COLO668 (cell line): ENCODE measurements around the gene CALN1.
"Not testable (repeated sequence)": the region's sequence is repeated elsewhere in the genome, so short reads cannot be mapped to it uniquely, and the experiment has no call there.

Source experiments
- DNase-seq: peaks from one replicate; lab custom pipeline; 2025; ENCODE audit not compliant: unreplicated experiment; lab: John Stamatoyannopoulos, UW

The CALN1 gene

GRCh38 chr7:72268796-72269195 lies 143.3 kb downstream of the CALN1 start:
- no peak for DNase-seq

GRCh38 chr7:72268090-72268489 lies 144.0 kb downstream of the CALN1 start:
- no peak for DNase-seq

DNA sequence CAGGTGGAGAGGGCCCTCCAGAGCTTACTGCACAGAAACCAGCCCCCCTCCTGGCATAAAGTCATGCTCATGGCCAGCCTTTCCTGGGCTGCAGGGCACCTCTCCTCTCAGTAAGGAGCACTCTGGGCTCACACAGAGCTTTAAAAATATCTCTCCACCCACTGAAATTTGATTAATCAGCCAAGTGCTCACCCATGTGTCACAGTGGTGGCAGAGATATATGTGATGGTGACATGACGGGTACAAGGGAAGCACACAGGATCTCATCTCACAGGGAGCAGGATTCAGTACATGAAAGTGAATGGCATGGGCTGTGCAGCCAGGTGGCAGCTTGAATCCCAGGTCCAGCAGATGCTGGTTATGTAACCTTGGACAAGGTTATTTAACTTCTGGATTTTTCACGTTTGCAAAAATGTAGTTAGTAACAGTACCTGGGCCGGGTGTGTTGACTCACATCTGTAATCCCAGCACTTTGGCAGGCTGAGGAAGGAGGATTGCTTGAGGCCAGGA lies 144.8 kb downstream of the CALN1 start:
- DNase-seq = no peak

DNA sequence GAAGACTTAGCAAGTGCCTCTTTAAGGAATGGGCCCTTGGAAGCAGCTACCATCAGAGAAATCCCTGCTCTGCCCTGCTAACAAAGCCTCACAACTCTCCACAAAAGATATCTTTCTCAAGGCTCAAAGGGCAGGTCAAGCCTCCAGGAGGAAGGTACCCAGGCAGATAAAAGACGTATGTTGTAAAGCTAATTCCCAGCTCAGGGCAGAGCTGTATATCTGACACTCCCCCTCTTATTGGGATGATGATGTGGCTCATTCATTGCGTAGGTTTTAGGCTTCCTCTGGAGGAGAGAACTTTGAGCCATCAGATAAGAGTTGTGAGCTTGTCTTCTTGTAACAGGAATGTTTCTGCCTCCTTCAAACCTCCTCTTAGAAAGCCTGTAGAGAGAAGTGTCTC lies 145.4 kb downstream of the CALN1 start:
- DNase-seq = no peak

DNA sequence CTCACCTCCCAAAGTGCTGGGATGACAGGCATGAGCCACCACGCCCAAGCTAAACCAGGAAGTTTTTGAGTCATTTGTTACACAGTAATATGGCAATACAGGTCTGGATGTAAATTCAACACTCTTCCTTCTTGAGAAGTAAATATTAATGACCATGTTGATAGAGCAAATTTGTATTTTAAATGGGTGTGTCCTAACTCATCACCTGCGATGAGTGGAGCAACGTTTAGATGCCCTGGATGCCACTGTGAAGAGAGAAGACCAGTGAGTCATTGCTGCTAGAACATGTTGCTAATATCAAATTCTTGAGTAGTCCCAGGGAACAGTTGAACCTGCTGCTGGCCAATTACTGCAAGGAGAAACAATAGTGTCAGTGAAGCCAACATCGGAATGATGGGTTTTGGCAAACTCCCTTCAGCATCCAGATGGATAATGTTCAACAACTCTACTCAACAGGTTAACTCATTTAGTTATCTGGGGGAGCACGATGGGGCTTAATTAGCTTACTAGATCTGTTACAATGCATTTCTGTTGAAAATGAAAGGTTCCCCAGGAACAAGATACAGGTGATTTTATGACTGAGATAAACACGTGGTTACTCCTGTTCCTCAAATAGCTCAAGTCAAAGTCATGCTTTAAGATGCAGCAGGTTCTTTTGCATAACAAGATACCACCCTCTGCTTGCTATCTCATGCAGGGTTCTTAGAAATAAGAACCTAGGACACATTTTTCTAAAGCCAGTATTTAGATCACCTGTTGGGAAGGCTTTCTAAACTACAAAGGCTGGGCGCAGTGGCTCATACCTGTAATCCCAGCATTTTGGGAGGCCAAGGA lies 146.8 kb downstream of the CALN1 start:
- no peak for DNase-seq

GRCh38 chr7:72260406-72260805 lies 151.7 kb downstream of the CALN1 start:
- no peak for DNase-seq

DNA sequence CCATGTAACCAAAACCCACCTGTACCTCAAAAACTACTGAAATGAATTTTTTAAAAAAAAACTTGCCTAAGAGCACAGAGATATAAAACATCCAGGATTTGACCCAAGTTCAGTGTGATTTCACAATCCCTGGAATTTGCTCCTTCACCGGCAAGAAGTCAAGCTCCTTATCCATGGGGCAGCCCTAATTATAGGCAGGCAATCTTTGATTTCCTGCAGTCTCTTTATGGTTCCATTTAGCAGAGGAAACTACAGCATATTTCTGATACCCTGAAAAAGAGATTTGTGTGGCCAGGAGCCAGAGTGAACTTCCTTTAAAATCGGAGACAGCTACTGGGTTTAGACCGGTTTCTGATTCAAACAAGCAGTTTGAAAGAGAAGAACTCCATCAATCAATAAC lies 154.1 kb downstream of the CALN1 start:
- DNase-seq = no peak

GRCh38 chr7:72254455-72254854 lies 157.7 kb downstream of the CALN1 start:
- DNase-seq = no peak

GRCh38 chr7:72249106-72249505 lies 163.0 kb downstream of the CALN1 start:
- DNase-seq = no peak

GRCh38 chr7:72244826-72245398 lies 167.2 kb downstream of the CALN1 start:
- DNase-seq = no peak

DNA sequence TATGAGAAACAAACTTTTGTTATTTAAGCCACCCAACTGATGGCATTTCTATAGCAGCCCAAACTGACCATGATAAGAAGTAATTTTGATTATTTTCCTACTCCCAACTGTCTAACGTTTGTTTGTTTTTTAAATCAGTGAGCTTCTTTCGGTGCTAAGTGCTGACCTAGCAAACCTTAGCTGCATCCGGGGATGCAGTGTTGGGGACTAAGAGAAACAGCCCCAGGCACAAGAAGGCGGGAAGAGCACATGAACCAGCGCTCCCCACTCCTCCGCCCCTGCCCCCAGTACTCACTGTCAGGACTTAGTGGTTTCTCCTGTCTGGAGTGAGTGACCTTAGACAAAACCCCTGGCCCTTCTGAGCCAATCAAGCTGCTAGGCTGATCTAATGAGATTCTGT lies 168.8 kb downstream of the CALN1 start:
- no peak for DNase-seq

- no peak for DNase-seq
These were observed 176.8 kb downstream of the CALN1 start for GRCh38 chr7:72235351-72235750.

GRCh38 chr7:72234086-72234485 lies 178.1 kb downstream of the CALN1 start:
- DNase-seq = no peak

GRCh38 chr7:72230281-72230680 lies 181.9 kb downstream of the CALN1 start:
- DNase-seq = no peak

DNA sequence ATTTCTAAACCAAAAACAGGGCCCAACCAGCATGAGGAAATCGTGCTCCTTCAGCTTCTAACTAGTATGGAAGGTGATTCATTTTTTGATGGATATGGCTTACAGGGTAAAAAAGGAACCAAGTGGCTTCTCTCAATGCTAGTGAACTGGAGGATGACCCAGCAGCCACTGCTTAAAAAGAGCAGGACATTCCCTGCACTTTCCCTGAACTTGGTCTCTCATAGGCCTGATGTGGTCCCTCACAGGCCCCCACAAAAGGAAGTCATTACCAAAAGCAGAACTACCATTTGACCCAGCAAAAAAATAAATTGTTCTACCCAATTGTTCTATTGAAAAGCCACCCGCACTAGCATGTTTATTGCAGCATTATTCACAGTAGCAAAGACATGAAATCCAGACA lies 188.8 kb downstream of the CALN1 start:
- no peak for DNase-seq

GRCh38 chr7:72222136-72222535 lies 190.0 kb downstream of the CALN1 start:
- DNase-seq = no peak

DNA sequence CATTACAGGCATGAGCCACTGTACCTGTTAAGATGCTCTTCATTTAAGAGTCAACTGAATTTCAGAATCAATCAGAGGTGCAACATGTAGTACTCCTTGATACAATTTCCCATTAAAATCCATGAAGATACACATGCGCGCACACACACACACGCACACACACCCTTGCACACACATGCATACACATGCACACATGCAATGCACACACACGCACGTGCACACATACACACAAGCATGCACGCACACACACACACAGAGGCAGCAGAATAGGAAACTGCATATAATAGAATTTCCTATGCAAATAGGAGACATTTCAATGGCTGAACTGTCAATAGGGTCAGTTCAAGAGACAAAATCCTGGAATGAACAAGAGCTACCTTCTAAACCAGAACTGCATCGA lies 192.6 kb downstream of the CALN1 start:
- no peak for DNase-seq

GRCh38 chr7:72217151-72217550 lies 195.0 kb downstream of the CALN1 start:
- no peak for DNase-seq

DNA sequence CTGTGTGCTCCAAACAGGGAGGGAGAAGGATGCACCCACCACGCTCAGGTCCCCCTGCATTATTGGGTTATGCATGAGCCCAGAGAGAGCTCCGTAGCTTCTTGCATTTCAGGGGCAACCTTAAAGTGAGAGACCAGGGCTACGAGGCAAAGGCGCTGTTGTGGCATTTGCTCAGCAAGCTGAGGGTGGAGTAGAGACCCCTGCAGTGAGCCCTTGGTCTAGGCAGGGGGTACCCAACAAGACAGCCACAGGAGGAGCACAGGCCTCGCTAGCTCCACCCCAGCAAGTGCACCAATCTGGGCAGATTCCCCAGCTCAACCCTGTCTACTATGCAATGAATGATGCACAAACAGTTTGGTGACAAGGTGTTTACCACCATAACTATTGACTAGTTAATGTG lies 198.4 kb downstream of the CALN1 start:
- no peak for DNase-seq

GRCh38 chr7:72213081-72213480 lies 199.1 kb downstream of the CALN1 start:
- DNase-seq = no peak

DNA sequence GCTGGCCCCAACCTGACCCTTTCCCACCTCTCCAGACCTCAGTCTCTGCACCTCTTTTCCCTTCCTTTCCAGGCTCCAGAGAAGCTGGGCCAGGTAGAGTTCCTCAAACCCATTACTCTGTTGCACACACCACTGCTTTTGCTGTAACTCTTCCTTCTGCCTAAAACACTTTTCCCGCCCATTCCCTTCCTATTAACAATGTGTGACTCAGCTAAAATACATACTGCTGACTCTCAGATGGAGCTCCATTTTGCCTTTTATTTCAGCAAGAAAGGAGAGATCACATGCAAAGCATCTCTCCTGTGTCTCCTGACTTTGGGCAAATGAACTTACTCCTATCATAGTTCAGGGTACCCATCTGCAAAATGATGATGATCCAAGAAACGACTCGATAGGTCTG lies 201.0 kb downstream of the CALN1 start:
- no peak for DNase-seq

DNA sequence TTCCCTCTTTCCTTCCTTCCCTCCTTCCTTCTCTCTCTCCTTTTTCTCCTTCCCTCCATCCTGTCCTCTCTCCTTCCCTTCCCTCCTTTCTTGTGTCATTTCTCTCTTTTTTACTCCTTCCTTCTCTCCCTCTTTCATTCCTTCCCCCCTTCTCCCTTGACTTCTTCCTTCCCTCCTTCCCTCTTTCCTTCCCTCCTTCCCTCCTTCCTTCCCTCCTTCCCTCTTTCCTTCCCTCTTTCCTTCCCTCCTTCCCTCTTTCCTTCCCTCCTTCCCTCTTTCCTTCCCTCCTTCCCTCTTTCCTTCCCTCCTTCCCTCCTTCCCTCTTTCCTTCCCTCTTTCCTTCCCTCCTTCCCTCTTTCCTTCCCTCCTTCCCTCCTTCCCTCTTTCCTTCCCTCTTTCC lies 203.1 kb downstream of the CALN1 start:
- DNase-seq = not testable (repeated sequence)

GRCh38 chr7:72196176-72196575 lies 216.0 kb downstream of the CALN1 start:
- no peak for DNase-seq
